Measurements from ENCODE around the gene SEC22C.

The SEC22C gene

GRCh38 chr3:42505128-42505848, 76.5 kb downstream of the SEC22C start:
- H3K27ac Mint-ChIP-seq: no peak overlapping the region
- peaks cover 52% of the 10 kb centered on the region for H3K4me1 Mint-ChIP-seq (ENCODE audit: low read depth)
- peak; percentile 28 for DNase-seq
- H3K4me3 Mint-ChIP-seq: no peak overlapping the region
- H3K9me3 Mint-ChIP-seq: no peaks in the 10 kb centered on the region
- H3K27me3 Mint-ChIP-seq: peaks cover 14% of the 10 kb centered on the region
- no peaks in the 10 kb centered on the region for H3K36me3 Mint-ChIP-seq (ENCODE audit: low read depth)

- Mint-ChIP-seq H3K4me3 (no peak overlapping the region), H3K27ac (no peak overlapping the region), H3K36me3 (ENCODE audit: low read depth) (no peaks in the 10 kb centered on the region), H3K9me3 (no peaks in the 10 kb centered on the region), H3K4me1 (ENCODE audit: low read depth) (peaks cover 50% of the 10 kb centered on the region), H3K27me3 (peaks cover 20% of the 10 kb centered on the region)
- DNase-seq: peak; percentile 27
Measured at GRCh38 chr3:42504334-42505127, 77.2 kb downstream of the SEC22C start.

GRCh38 chr3:42503957-42504333, 77.8 kb downstream of the SEC22C start:
- DNase-seq: peak; percentile 28
- H3K4me1 Mint-ChIP-seq (ENCODE audit: low read depth): peaks cover 52% of the 10 kb centered on the region
- peak overlapping the region; percentile 71 for H3K4me3 Mint-ChIP-seq
- peaks cover 24% of the 10 kb centered on the region for H3K27me3 Mint-ChIP-seq
- H3K27ac Mint-ChIP-seq: no peak overlapping the region
- H3K9me3 Mint-ChIP-seq: no peaks in the 10 kb centered on the region
- no peaks in the 10 kb centered on the region for H3K36me3 Mint-ChIP-seq (ENCODE audit: low read depth)

GRCh38 chr3:42503251-42503924, 78.4 kb downstream of the SEC22C start:
- H3K27me3 Mint-ChIP-seq: peaks cover 29% of the 10 kb centered on the region

GRCh38 chr3:42502429-42503250, 79.1 kb downstream of the SEC22C start, which contains the start of gene VIPR1:
TSS of gene VIPR1 (plus strand) at chr3:42502643. CDS start at chr3:42502736, 93 bp downstream.
- peaks cover 43% of the 10 kb centered on the region for H3K4me1 Mint-ChIP-seq (ENCODE audit: low read depth)
- H3K27ac Mint-ChIP-seq: peak within 1 kb of the TSS; percentile 51
- H3K4me3 Mint-ChIP-seq: peak within 1 kb of the TSS; percentile 81
- DNase-seq: peak; percentile 96
- no peaks in the 10 kb centered on the region for H3K9me3 Mint-ChIP-seq
- peaks cover 31% of the 10 kb centered on the region for H3K27me3 Mint-ChIP-seq
- no peaks in the 10 kb centered on the region for H3K36me3 Mint-ChIP-seq (ENCODE audit: low read depth)

More at GRCh38 chr3:42503251-42503924, 78.4 kb downstream of the SEC22C start:
- Mint-ChIP-seq H3K9me3 (no peaks in the 10 kb centered on the region), H3K36me3 (ENCODE audit: low read depth) (no peaks in the 10 kb centered on the region), H3K4me3 (peak overlapping the region; percentile 71), H3K27ac (peak overlapping the region; percentile 51), H3K4me1 (ENCODE audit: low read depth) (peaks cover 48% of the 10 kb centered on the region)
- DNase-seq: peak; percentile 38

GRCh38 chr3:42501681-42502428, 79.9 kb downstream of the SEC22C start:
- Mint-ChIP-seq H3K4me3 (peak overlapping the region; percentile 81), H3K9me3 (no peaks in the 10 kb centered on the region), H3K27me3 (peaks cover 31% of the 10 kb centered on the region), H3K27ac (peak overlapping the region; percentile 26), H3K36me3 (ENCODE audit: low read depth) (no peaks in the 10 kb centered on the region), H3K4me1 (ENCODE audit: low read depth) (peaks cover 35% of the 10 kb centered on the region)
- peak; percentile 80 for DNase-seq

- Mint-ChIP-seq H3K9me3 (no peaks in the 10 kb centered on the region), H3K27me3 (peaks cover 31% of the 10 kb centered on the region), H3K4me1 (ENCODE audit: low read depth) (peaks cover 32% of the 10 kb centered on the region), H3K4me3 (peak overlapping the region; percentile 81), H3K27ac (no peak overlapping the region), H3K36me3 (ENCODE audit: low read depth) (no peaks in the 10 kb centered on the region)
- no peak for DNase-seq
Measured at GRCh38 chr3:42501321-42501680, 80.5 kb downstream of the SEC22C start.

GRCh38 chr3:42500909-42501308, 80.9 kb downstream of the SEC22C start:
- peak overlapping the region; percentile 18 for H3K4me3 Mint-ChIP-seq
- peaks cover 30% of the 10 kb centered on the region for H3K4me1 Mint-ChIP-seq (ENCODE audit: low read depth)
- no peaks in the 10 kb centered on the region for H3K9me3 Mint-ChIP-seq
- DNase-seq: no peak
- no peak overlapping the region for H3K27ac Mint-ChIP-seq
- H3K36me3 Mint-ChIP-seq (ENCODE audit: low read depth): no peaks in the 10 kb centered on the region
- H3K27me3 Mint-ChIP-seq: peaks cover 31% of the 10 kb centered on the region

- Mint-ChIP-seq H3K4me3 (no peak overlapping the region), H3K36me3 (ENCODE audit: low read depth) (no peaks in the 10 kb centered on the region), H3K4me1 (ENCODE audit: low read depth) (peaks cover 30% of the 10 kb centered on the region), H3K9me3 (no peaks in the 10 kb centered on the region), H3K27me3 (peaks cover 31% of the 10 kb centered on the region), H3K27ac (no peak overlapping the region)
- DNase-seq: peak; percentile 24
Measured at GRCh38 chr3:42500091-42500490, 81.7 kb downstream of the SEC22C start.

- peaks cover 30% of the 10 kb centered on the region for H3K4me1 Mint-ChIP-seq (ENCODE audit: low read depth)
- peak; percentile 9 for DNase-seq
- no peak overlapping the region for H3K27ac Mint-ChIP-seq
- H3K9me3 Mint-ChIP-seq: no peaks in the 10 kb centered on the region
- no peaks in the 10 kb centered on the region for H3K36me3 Mint-ChIP-seq (ENCODE audit: low read depth)
- no peak overlapping the region for H3K4me3 Mint-ChIP-seq
- H3K27me3 Mint-ChIP-seq: peaks cover 31% of the 10 kb centered on the region
Measured at GRCh38 chr3:42499478-42499871, 82.3 kb downstream of the SEC22C start.

GRCh38 chr3:42498791-42499477, 82.8 kb downstream of the SEC22C start:
- Mint-ChIP-seq H3K27ac (no peak overlapping the region), H3K36me3 (ENCODE audit: low read depth) (no peaks in the 10 kb centered on the region), H3K4me1 (ENCODE audit: low read depth) (peaks cover 25% of the 10 kb centered on the region), H3K27me3 (peaks cover 31% of the 10 kb centered on the region), H3K9me3 (no peaks in the 10 kb centered on the region), H3K4me3 (no peak overlapping the region)
- peak; percentile 29 for DNase-seq

- no peaks in the 10 kb centered on the region for H3K9me3 Mint-ChIP-seq
- no peak overlapping the region for H3K4me3 Mint-ChIP-seq
- H3K36me3 Mint-ChIP-seq (ENCODE audit: low read depth): no peaks in the 10 kb centered on the region
- H3K4me1 Mint-ChIP-seq (ENCODE audit: low read depth): peaks cover 16% of the 10 kb centered on the region
- no peak for DNase-seq
- H3K27ac Mint-ChIP-seq: no peak overlapping the region
- peaks cover 31% of the 10 kb centered on the region for H3K27me3 Mint-ChIP-seq
Measured at GRCh38 chr3:42498034-42498433, 83.7 kb downstream of the SEC22C start.
